K562 (cell line): ENCODE measurements around the gene POLN. TPM values are rescaled to one million over a fixed set of nuclear protein-coding genes. Genes with fewer than 3 reads are reported as not detected.
A peak's percentile ranks its signal among the peaks of the same experiment; 100 is the strongest.

Experiments used
- CBX1 ChIP-seq: sonication (generic); IDR thresholded peaks from 2 replicates; pipeline ENCODE4 v1.6.1; 2016; ENCODE audit warnings: antibody characterized with exemption, low read depth, mild to moderate bottlenecking
- CREB1 ChIP-seq, 2 experiments: sonication (generic) in 1 of 2; formaldehyde crosslinking in 1 of 2; IDR thresholded peaks; 2 replicates each; pipeline versions ENCODE4 v1.6.1 to v1.8.0; 2012 to 2022; ENCODE audit warnings: inconsistent platforms in 1 of 2, mild to moderate bottlenecking in 1 of 2, missing genetic modification reagents in 1 of 2, moderate library complexity in 1 of 2
- FOXA3 ChIP-seq, 2 experiments: fragments of 450-650 bp in 1 of 2; sonication (generic) in 1 of 2; formaldehyde crosslinking; IDR thresholded peaks in 1 of 2; conservative IDR thresholded peaks in 1 of 2; 2 replicates each; pipeline versions ENCODE4 v1.4.0 to v1.8.0; 2020 to 2022; ENCODE audit warnings: mild to moderate bottlenecking in 2 of 2, missing genetic modification reagents in 1 of 2
- MBD2 ChIP-seq: sonication (generic); IDR thresholded peaks from 2 replicates; pipeline ENCODE4 v1.6.1; 2016; ENCODE audit warnings: low read depth, borderline replicate concordance
- OTX1 ChIP-seq: fragments of 450-650 bp; formaldehyde crosslinking; IDR thresholded peaks from 2 replicates; pipeline ENCODE4 v1.4.0; 2022; ENCODE audit warnings: mild to moderate bottlenecking
- SIN3A ChIP-seq, 2 experiments: fragments of 150-350 bp in 1 of 2; IDR thresholded peaks; 2 replicates each; pipeline ENCODE4 v1.6.1; 2011 to 2016; ENCODE audit warnings: borderline replicate concordance in 2 of 2, low read depth in 2 of 2, low read length in 2 of 2, mild to moderate bottlenecking in 2 of 2, moderate library complexity in 2 of 2; ENCODE audit not compliant: control insufficient read depth in 1 of 2
- SMAD4 ChIP-seq: fragments of 250-450 bp; sonication (Bioruptor Pico); conservative IDR thresholded peaks from 2 replicates; pipeline ENCODE4 v1.8.0; 2021; ENCODE audit warnings: inconsistent platforms, mild to moderate bottlenecking, moderate library complexity
- SP1 ChIP-seq: sonication (generic); formaldehyde crosslinking; IDR thresholded peaks from 2 replicates; pipeline ENCODE4 v1.8.1; 2022; ENCODE audit warnings: mild to moderate bottlenecking, missing genetic modification reagents
- SPI1 ChIP-seq: IDR thresholded peaks from 2 replicates; pipeline ENCODE4 v1.6.1; 2011; ENCODE audit warnings: low read depth, low read length, control low read depth, borderline replicate concordance
- ZNF175 ChIP-seq: fragments of 200-800 bp; sonication (Bioruptor generic); IDR thresholded peaks from 2 replicates; pipeline ENCODE4 v1.6.1; 2016; ENCODE audit warnings: low read depth, mild to moderate bottlenecking, missing genetic modification characterization, missing compliant biosample characterization
- polyA plus RNA-seq, 8 experiments: library from polyadenylated mRNA; depleted of rRNA in 4 of 8; stranded (reverse) in 5 of 8; unstranded in 3 of 8; fragments of >200 nt; fragmentation: Nextera tagmentation in 2 of 8; fragmentation: Illumina TruSeq in 1 of 8; extraction: Ambion mirVana in 2 of 8; extraction: Trizol in 1 of 8; gene quantifications; 2 replicates each; pipeline versions ENCODE4 v1.2.1 to v1.2.3, GENCODE V29; 2011 to 2014; ENCODE audit warnings: inconsistent platforms in 1 of 8, missing spikeins in 1 of 8
- total RNA-seq, 7 experiments: library from RNA; depleted of rRNA in 6 of 7; stranded (reverse); fragments of >200 nt in 6 of 7; fragmentation: Illumina TruSeq in 2 of 7; extraction: Trizol in 2 of 7; gene quantifications; 2 replicates each; pipeline versions ENCODE4 v1.2.1 to v1.2.3, GENCODE V29; 2011 to 2021; ENCODE audit warnings: low replicate concordance in 1 of 7
- TF ChIP-seq, protein P1 (sequence below): fragments of 150-350 bp; IDR thresholded peaks from 2 replicates; pipeline ENCODE4 v1.6.1; 2014; ENCODE audit warnings: low read depth, mild to moderate bottlenecking, low read length, borderline replicate concordance
- TF ChIP-seq, protein P2 (sequence below), 2 experiments: IDR thresholded peaks; 2 replicates each; pipeline ENCODE4 v1.6.1; 2012; ENCODE audit warnings: improper control_type of control experiment in 2 of 2, low read depth in 2 of 2, low read length in 2 of 2, borderline replicate concordance in 1 of 2
- TF ChIP-seq, protein P3 (sequence below): sonication (generic); formaldehyde crosslinking; IDR thresholded peaks from 2 replicates; pipeline ENCODE4 v1.5.0; 2020; ENCODE audit warnings: missing genetic modification reagents
- TF ChIP-seq, protein P4 (sequence below): sonication (generic); formaldehyde crosslinking; IDR thresholded peaks from 2 replicates; pipeline ENCODE4 v1.8.1; 2023; ENCODE audit warnings: mild to moderate bottlenecking, missing genetic modification reagents, moderate library complexity
- TF ChIP-seq, protein P5 (sequence below): fragments of 250-450 bp; sonication (Bioruptor Pico); IDR thresholded peaks from 2 replicates; pipeline ENCODE4 v1.4.0; 2020; ENCODE audit warnings: mild to moderate bottlenecking, moderate library complexity

The POLN gene
- total and polyA plus RNA-seq, 9 of the 15 experiments (the other 6 are each of a cell fraction or from before 2014, with no cell fraction given): 0.08 to 0.91 (median 0.32) TPM

DNA sequence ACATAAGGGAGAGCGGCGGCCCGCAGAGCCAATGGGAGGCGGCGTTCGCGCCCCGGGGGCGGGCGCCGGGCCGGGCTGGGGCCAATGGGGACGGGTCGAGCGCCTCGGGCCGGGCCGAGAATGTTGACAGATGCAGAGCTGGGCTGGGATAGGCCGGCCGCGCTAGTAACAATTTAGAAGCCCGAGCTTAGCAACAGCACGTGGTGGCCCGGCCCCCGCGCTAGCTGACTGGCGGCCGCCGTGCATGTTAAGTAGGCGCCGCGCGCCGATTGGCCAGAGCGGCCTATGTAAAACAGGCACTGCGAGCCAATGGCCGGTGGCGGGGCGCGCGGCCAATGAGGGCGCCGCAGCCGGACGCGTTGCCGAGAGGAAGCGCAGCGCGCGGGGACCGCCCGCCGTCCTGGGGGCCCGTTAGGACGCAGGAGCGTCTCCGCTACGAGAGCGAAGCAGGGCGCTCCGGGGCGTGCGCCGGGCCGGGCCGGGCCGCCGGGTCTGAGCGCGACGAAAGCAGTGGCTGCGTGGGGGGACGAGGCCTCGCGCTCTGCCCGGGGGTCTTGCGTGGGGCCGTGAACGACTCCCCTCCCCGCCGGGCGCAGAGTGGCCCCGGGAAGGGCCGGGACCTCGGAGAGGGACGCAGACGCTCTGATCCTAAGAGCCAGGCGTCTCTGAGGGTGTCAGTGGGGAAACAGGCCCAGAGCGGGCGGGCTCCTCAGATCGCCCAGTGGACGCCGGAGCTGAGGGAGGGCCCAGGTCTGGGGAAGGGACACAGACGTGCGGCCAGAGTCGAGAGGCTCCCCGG is 20.4 kb upstream of the POLN start (continued):
- TF ChIP-seq CREB1 (IDR thresholded peaks at IDR 0.05) (peak; percentile 53; the same call in 1 of the 2 replicates), CREB1 (CRISPR knock-in tag; IDR thresholded peaks at IDR 0.05) (peak; percentile 68; the same call in 1 of the 2 replicates), MBD2 (peak; percentile 74; the same call in 1 of the 2 replicates), SPI1 (peak; percentile 65; the same call in 1 of the 2 replicates), SIN3A (IDR thresholded peaks at IDR 0.05; ENCODE audit: borderline replicate concordance in 2 of 2, control insufficient read depth in 1 of 2, low read depth in 2 of 2, low read length in 2 of 2) (peak; percentile 46 to 62; a peak in 2 of 4 replicates), ZNF175 (CRISPR knock-in tag) (no peak), FOXA3 (CRISPR knock-in tag; conservative IDR thresholded peaks at IDR 0.05 in 1 of 2, IDR thresholded peaks at IDR 0.05 in 1 of 2) (peak in 1 of 2 experiments; percentile 81; a peak in 2 of 4 replicates), CBX1 (peak; percentile 66; the same call in 1 of the 2 replicates), SP1 (peak; percentile 70; the same call in 1 of the 2 replicates), OTX1 (CRISPR knock-in tag) (no peak), SMAD4 (CRISPR knock-in tag) (peak; percentile 59)
- TF ChIP-seq, protein P1, sequence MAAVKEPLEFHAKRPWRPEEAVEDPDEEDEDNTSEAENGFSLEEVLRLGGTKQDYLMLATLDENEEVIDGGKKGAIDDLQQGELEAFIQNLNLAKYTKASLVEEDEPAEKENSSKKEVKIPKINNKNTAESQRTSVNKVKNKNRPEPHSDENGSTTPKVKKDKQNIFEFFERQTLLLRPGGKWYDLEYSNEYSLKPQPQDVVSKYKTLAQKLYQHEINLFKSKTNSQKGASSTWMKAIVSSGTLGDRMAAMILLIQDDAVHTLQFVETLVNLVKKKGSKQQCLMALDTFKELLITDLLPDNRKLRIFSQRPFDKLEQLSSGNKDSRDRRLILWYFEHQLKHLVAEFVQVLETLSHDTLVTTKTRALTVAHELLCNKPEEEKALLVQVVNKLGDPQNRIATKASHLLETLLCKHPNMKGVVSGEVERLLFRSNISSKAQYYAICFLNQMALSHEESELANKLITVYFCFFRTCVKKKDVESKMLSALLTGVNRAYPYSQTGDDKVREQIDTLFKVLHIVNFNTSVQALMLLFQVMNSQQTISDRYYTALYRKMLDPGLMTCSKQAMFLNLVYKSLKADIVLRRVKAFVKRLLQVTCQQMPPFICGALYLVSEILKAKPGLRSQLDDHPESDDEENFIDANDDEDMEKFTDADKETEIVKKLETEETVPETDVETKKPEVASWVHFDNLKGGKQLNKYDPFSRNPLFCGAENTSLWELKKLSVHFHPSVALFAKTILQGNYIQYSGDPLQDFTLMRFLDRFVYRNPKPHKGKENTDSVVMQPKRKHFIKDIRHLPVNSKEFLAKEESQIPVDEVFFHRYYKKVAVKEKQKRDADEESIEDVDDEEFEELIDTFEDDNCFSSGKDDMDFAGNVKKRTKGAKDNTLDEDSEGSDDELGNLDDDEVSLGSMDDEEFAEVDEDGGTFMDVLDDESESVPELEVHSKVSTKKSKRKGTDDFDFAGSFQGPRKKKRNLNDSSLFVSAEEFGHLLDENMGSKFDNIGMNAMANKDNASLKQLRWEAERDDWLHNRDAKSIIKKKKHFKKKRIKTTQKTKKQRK: peak; percentile 60; the same call in 1 of the 2 replicates
- TF ChIP-seq, protein P2, sequence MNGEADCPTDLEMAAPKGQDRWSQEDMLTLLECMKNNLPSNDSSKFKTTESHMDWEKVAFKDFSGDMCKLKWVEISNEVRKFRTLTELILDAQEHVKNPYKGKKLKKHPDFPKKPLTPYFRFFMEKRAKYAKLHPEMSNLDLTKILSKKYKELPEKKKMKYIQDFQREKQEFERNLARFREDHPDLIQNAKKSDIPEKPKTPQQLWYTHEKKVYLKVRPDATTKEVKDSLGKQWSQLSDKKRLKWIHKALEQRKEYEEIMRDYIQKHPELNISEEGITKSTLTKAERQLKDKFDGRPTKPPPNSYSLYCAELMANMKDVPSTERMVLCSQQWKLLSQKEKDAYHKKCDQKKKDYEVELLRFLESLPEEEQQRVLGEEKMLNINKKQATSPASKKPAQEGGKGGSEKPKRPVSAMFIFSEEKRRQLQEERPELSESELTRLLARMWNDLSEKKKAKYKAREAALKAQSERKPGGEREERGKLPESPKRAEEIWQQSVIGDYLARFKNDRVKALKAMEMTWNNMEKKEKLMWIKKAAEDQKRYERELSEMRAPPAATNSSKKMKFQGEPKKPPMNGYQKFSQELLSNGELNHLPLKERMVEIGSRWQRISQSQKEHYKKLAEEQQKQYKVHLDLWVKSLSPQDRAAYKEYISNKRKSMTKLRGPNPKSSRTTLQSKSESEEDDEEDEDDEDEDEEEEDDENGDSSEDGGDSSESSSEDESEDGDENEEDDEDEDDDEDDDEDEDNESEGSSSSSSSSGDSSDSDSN (IDR thresholded peaks at IDR 0.05; ENCODE audit: borderline replicate concordance in 1 of 2, low read depth in 2 of 2, low read length in 2 of 2): peak; percentile 69 to 89; a peak in 3 of 4 replicates
- TF ChIP-seq, protein P3, sequence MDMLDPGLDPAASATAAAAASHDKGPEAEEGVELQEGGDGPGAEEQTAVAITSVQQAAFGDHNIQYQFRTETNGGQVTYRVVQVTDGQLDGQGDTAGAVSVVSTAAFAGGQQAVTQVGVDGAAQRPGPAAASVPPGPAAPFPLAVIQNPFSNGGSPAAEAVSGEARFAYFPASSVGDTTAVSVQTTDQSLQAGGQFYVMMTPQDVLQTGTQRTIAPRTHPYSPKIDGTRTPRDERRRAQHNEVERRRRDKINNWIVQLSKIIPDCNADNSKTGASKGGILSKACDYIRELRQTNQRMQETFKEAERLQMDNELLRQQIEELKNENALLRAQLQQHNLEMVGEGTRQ (CRISPR knock-in tag): peak; percentile 78
- TF ChIP-seq, protein P4, sequence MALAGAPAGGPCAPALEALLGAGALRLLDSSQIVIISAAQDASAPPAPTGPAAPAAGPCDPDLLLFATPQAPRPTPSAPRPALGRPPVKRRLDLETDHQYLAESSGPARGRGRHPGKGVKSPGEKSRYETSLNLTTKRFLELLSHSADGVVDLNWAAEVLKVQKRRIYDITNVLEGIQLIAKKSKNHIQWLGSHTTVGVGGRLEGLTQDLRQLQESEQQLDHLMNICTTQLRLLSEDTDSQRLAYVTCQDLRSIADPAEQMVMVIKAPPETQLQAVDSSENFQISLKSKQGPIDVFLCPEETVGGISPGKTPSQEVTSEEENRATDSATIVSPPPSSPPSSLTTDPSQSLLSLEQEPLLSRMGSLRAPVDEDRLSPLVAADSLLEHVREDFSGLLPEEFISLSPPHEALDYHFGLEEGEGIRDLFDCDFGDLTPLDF: peak; percentile 93
- TF ChIP-seq, protein P5, sequence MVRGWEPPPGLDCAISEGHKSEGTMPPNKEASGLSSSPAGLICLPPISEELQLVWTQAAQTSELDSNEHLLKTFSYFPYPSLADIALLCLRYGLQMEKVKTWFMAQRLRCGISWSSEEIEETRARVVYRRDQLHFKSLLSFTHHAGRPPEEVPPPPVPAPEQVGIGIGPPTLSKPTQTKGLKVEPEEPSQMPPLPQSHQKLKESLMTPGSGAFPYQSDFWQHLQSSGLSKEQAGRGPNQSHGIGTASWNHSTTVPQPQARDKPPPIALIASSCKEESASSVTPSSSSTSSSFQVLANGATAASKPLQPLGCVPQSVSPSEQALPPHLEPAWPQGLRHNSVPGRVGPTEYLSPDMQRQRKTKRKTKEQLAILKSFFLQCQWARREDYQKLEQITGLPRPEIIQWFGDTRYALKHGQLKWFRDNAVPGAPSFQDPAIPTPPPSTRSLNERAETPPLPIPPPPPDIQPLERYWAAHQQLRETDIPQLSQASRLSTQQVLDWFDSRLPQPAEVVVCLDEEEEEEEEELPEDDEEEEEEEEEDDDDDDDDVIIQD (CRISPR knock-in tag): no peak
